Spleen (tissue), 11 donors: ENCODE data around the gene ADGRV1. TPM values are rescaled to one million over a fixed set of nuclear protein-coding genes. Genes with fewer than 3 reads are reported as not detected.

Experiments used
- DNase-seq: peaks from one replicate; pipeline ENCODE4 v3.0.0-alpha.2; 2020
- H3K27ac ChIP-seq, 8 donors: fragments of 200-600 bp; sonication (generic) in 7 of 8; 1 replicate in 4 of 8; 2 replicates in 4 of 8; pipeline versions ENCODE4 v1.5.0 to v1.8.0; 2016 to 2021; ENCODE audit warnings: inconsistent platforms in 4 of 8, mild to moderate bottlenecking in 4 of 8, moderate library complexity in 1 of 8
- H3K27me3 ChIP-seq, 7 donors: fragments of 200-600 bp; sonication (generic) in 6 of 7; replicated peaks in 1 of 7; 1 replicate in 4 of 7; 2 replicates in 3 of 7; pipeline versions ENCODE4 v1.5.0 to v1.8.0; 2016 to 2021; ENCODE audit warnings: inconsistent platforms in 3 of 7, mild to moderate bottlenecking in 1 of 7
- H3K36me3 ChIP-seq, 6 donors: fragments of 200-600 bp; sonication (generic) in 5 of 6; 1 replicate in 4 of 6; 2 replicates in 2 of 6; pipeline versions ENCODE4 v1.5.0 to v1.8.0; 2016 to 2021; ENCODE audit warnings: inconsistent platforms in 2 of 6
- H3K4me1 ChIP-seq, 6 donors: fragments of 200-600 bp; sonication (generic) in 5 of 6; 1 replicate in 3 of 6; 2 replicates in 3 of 6; pipeline versions ENCODE4 v1.5.0 to v1.8.0; 2016 to 2021; ENCODE audit warnings: inconsistent platforms in 3 of 6
- H3K4me3 ChIP-seq, 8 donors: fragments of 200-600 bp; sonication (generic) in 7 of 8; 1 replicate in 4 of 8; 2 replicates in 4 of 8; pipeline versions ENCODE4 v1.5.0 to v1.8.0; 2016 to 2021; ENCODE audit warnings: inconsistent platforms in 4 of 8, mild to moderate bottlenecking in 4 of 8, moderate library complexity in 2 of 8
- H3K9me3 ChIP-seq, 8 donors: fragments of 200-600 bp; sonication (generic) in 7 of 8; 1 replicate in 4 of 8; 2 replicates in 4 of 8; pipeline versions ENCODE4 v1.5.0 to v1.8.0; 2016 to 2021; ENCODE audit warnings: inconsistent platforms in 4 of 8
- CTCF ChIP-seq, 11 experiments: fragments of 200-600 bp in 7 of 11; fragments of 450-650 bp in 4 of 11; sonication (generic) in 4 of 11; IDR thresholded peaks in 8 of 11; conservative IDR thresholded peaks in 3 of 11; 1 replicate in 7 of 11; 2 replicates in 4 of 11; pipeline versions ENCODE4 v1.4.0 to v1.8.0; 2016 to 2021; ENCODE audit warnings: antibody characterized with exemption in 11 of 11, inconsistent platforms in 4 of 11, mild to moderate bottlenecking in 1 of 11
- POLR2A ChIP-seq, 3 donors: fragments of 450-650 bp; IDR thresholded peaks; one replicate each; pipeline ENCODE4 v1.5.1; 2017; ENCODE audit warnings: antibody characterized with exemption in 3 of 3, mild to moderate bottlenecking in 1 of 3
- POLR2AphosphoS5 ChIP-seq, 3 donors: sonication (generic); formaldehyde crosslinking; IDR thresholded peaks; one replicate each; pipeline ENCODE4 v1.5.1; 2017; ENCODE audit warnings: antibody characterized with exemption in 3 of 3
- WGBS, 5 donors: extraction: QIAGEN DNeasy Blood & Tissue Kit in 3 of 5; methylation state at CpG; one replicate each; pipeline versions ENCODE4 v1.1.5 to v1.1.7; 2013 to 2018; 5-methylcytosine and 5-hydroxymethylcytosine counted together
- intact Hi-C: fragments of 100-400 bp; cut with DNase I; formaldehyde crosslinking; loops from one replicate; pipeline ENCODE4 v1.15.0; 2023; ENCODE audit warnings: low total_unique reads
- polyA plus RNA-seq, 3 donors: library from polyadenylated mRNA; stranded (reverse); fragments of 200-250 nt; gene quantifications; one replicate each; pipeline ENCODE4 v1.2.1, GENCODE V29; 2013
- total RNA-seq, 7 donors: library from RNA; depleted of rRNA in 3 of 7; stranded (reverse); fragments of >200 nt in 3 of 7; fragmentation: NEBNext Ultra II Directional in 4 of 7; extraction: Animal tissue kit (Norgen Biotek cat#: 25700) in 4 of 7; gene quantifications; one replicate each; pipeline versions ENCODE4 v1.1.0 to v1.2.1, GENCODE V29; 2016 to 2021
- donor health status: healthy with polysubstance abuse.
- donor health status: DM: no; HTN: no; CAD: no; lungs with moderate emphysema.
- donor health status: DM: no; HTN: no; CAD: no.
- donor health status: Bipolar disorder and iron deficiency.
- donor health status: healthy.
- donor health status: DM: no; HTN: no; CAD: no.
- donor health status: DM: yes; HTN: yes; CAD: no.

The ADGRV1 gene
- total and polyA plus RNA-seq, 10 donors, result 0.08 to 0.69 (median 0.28) TPM; not detected in 3

GRCh38 chr5:90518661-90519060, 39.9 kb upstream of the ADGRV1 start:
- Histone ChIP-seq H3K4me1 (no peaks in the 10 kb centered on the region), H3K36me3 (peaks cover 0 to 70% (median 33%) of the 10 kb centered on the region in 6 donors), H3K9me3 (no peaks in the 10 kb centered on the region), H3K4me3 (no peak overlapping the region), H3K27me3 (no peaks in the 10 kb centered on the region), H3K27ac (no peak overlapping the region)
- intact Hi-C loops, result no loop called here
- DNase-seq, result no peak
- TF ChIP-seq CTCF (IDR thresholded peaks at IDR 0.05 in 8 of 11, conservative IDR thresholded peaks at IDR 0.05 in 3 of 11) (no peak), POLR2A (IDR thresholded peaks at IDR 0.05) (no peak), POLR2AphosphoS5 (IDR thresholded peaks at IDR 0.05) (no peak)

GRCh38 chr5:90519081-90519480, 39.5 kb upstream of the ADGRV1 start:
- Histone ChIP-seq H3K4me1 (peaks cover 0 to 3% (median 0%) of the 10 kb centered on the region in 6 donors), H3K9me3 (no peaks in the 10 kb centered on the region), H3K27ac (no peak overlapping the region), H3K36me3 (peaks cover 0 to 74% (median 38%) of the 10 kb centered on the region in 6 donors), H3K4me3 (no peak overlapping the region), H3K27me3 (no peaks in the 10 kb centered on the region)
- intact Hi-C loops, result no loop called here
- DNase-seq, result no peak
- TF ChIP-seq POLR2A (IDR thresholded peaks at IDR 0.05), result no peak
- TF ChIP-seq CTCF (IDR thresholded peaks at IDR 0.05 in 8 of 11, conservative IDR thresholded peaks at IDR 0.05 in 3 of 11), result no peak
- TF ChIP-seq POLR2AphosphoS5 (IDR thresholded peaks at IDR 0.05), result no peak
- 95 to 98% (median 96%) methylated on average over 7 of the region's 7 CpGs for WGBS, 5 donors

- intact Hi-C loops, result loop anchor here (10.0 kb wide), 1 partner anchor 114 kb away; no protein-coding TSS in a partner anchor
- H3K4me3 ChIP-seq, result peak overlapping the region; percentile 50 to 97 (median 84)
- H3K9me3 ChIP-seq, result no peaks in the 10 kb centered on the region
- no peak for DNase-seq
- peaks cover 6 to 61% (median 37%) of the 10 kb centered on the region in 6 donors for H3K4me1 ChIP-seq
- H3K27ac ChIP-seq, result peak overlapping the region; percentile 66 to 97 (median 94)
- peaks cover 0 to 8% (median 0%) of the 10 kb centered on the region in 7 donors for H3K27me3 ChIP-seq
- WGBS, 5 donors, result 7 to 10% (median 9%) methylated on average over 18 of the region's 18 CpGs
- peaks cover 0 to 23% (median 14%) of the 10 kb centered on the region in 6 donors for H3K36me3 ChIP-seq
- TF ChIP-seq CTCF (IDR thresholded peaks at IDR 0.05 in 8 of 11, conservative IDR thresholded peaks at IDR 0.05 in 3 of 11) (no peak), POLR2AphosphoS5 (IDR thresholded peaks at IDR 0.05) (no peak), POLR2A (IDR thresholded peaks at IDR 0.05) (no peak)
Measured at GRCh38 chr5:90528601-90529193, 29.9 kb upstream of the ADGRV1 start.

- WGBS, 5 donors, result 0 to 1% (median 1%) methylated on average over 55 to 64 of the region's 64 CpGs
- peak in 2 of 11 experiments; percentile 2 to 6 for TF ChIP-seq CTCF (IDR thresholded peaks at IDR 0.05 in 8 of 11, conservative IDR thresholded peaks at IDR 0.05 in 3 of 11)
- peak; percentile 98 to 99 (median 99) for TF ChIP-seq POLR2AphosphoS5 (IDR thresholded peaks at IDR 0.05)
- TF ChIP-seq POLR2A (IDR thresholded peaks at IDR 0.05), result peak; percentile 27 to 74 (median 38)
- peaks cover 0 to 16% (median 8%) of the 10 kb centered on the region in 6 donors for H3K36me3 ChIP-seq
- H3K4me3 ChIP-seq, result peak within 1 kb of the TSS; percentile 50 to 97 (median 84)
- intact Hi-C loops, result loop anchor here (10.0 kb wide), 1 partner anchor 115 kb away; no protein-coding TSS in a partner anchor
- H3K9me3 ChIP-seq, result no peaks in the 10 kb centered on the region
- DNase-seq, result peak; percentile 100
- H3K27ac ChIP-seq, result peak within 1 kb of the TSS; percentile 66 to 97 (median 94)
- H3K4me1 ChIP-seq, result peaks cover 6 to 56% (median 37%) of the 10 kb centered on the region in 6 donors
- H3K27me3 ChIP-seq, result peaks cover 0 to 15% (median 4%) of the 10 kb centered on the region in 7 donors
Measured at GRCh38 chr5:90529194-90529938, 29.2 kb upstream of the ADGRV1 start, which contains the start of gene LYSMD3. LYSMD3 (minus strand) TSS chr5:90529584; CDS start chr5:90525289, 4,295 bp downstream.
